Smooth muscle cell of trachea (primary cell): ENCODE measurements around the gene AKR1E2. TPM values are rescaled to one million over a fixed set of nuclear protein-coding genes. Genes with fewer than 3 reads are reported as not detected.

Experiments
- total RNA-seq: library from RNA; depleted of rRNA; stranded (reverse); fragments of >200 nt; gene quantifications from 2 replicates; pipeline ENCODE4 v1.2.1, GENCODE V29; 2014

AKR1E2 gene
- 10.1 and 17.0 TPM in 2 replicates for total RNA-seq

GRCh38 chr10:4825868-4826791 is at the start of gene AKR1E2:
TSS of gene AKR1E2 (plus strand) at chr10:4826207. CDS start at chr10:4826325, 118 bp downstream.

Other genes with a start within 250 kb of the AKR1E2 start
- gene AKR1C1, start 137.2 kb downstream of the AKR1E2 start, total RNA-seq, result 528 and 638 TPM in 2 replicates
- 51.9 and 62.1 TPM in 2 replicates for gene AKR1C2, start 177.7 kb downstream of the AKR1E2 start, total RNA-seq